GM19025 (cell line): ENCODE data around the gene HK3.

Source experiments
- ATAC-seq: cut with Tn5 transposase; IDR thresholded peaks from one replicate; pipeline ENCODE4 v1.9.1; 2021; ENCODE audit warnings: mild to moderate bottlenecking, low read depth, moderate library complexity; ENCODE audit not compliant: unreplicated experiment

HK3 gene

DNA sequence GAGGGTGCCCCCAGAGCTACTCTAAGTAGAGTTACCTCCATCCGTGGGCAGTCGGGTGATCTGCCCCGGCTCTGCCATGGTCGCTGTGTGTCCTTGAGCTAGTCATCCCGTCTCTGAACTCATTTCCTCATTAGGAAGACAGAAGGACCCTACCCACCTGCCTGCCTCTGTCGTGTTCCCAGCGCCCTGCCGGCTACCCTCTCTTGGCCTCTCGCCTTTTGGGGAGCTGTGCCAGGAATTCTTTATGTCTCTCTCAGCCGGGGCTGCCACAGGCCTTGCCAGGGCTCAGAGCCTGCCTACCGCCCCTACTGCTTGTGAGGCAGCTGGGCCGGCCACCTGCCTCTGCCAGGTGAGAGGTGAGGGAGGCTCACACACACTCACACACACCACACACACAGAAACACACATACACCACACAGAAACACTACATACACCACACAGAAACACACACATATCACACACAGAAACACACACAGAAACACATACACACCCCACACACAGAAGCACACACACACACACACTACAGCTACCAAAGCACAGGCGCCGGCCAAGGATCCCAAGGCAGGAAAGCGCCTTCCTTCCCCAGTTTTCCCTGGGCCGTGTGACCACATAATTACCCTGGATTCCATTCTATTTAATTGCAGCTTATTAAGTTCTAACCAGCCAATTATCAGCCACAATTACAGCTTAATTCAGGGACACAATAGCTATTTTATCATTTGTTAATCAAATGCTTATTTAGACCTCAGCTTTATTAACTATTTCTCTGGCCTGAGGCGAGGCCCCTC is 47.1 kb downstream of the HK3 start:
- ATAC-seq, result no peak

DNA sequence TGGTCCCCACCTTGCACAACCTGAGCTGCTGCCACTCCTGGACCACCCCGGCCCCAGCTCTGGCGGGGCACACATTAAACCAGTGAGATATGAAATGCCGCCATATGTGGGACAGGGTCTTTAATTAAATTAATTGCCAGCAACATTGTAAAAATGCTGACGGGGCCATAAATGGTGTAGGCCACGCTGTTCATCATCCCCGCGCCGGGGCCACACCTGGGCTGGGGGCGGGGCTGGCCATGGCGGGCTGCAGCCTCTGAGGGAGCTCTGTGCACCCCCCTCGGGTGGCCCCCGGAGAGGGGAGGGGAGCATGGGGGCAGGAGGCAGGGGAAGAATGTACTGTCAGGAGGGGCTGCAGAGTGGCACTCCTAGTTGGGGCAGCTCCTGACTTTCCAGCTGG is 47.8 kb downstream of the HK3 start:
- no peak for ATAC-seq

DNA sequence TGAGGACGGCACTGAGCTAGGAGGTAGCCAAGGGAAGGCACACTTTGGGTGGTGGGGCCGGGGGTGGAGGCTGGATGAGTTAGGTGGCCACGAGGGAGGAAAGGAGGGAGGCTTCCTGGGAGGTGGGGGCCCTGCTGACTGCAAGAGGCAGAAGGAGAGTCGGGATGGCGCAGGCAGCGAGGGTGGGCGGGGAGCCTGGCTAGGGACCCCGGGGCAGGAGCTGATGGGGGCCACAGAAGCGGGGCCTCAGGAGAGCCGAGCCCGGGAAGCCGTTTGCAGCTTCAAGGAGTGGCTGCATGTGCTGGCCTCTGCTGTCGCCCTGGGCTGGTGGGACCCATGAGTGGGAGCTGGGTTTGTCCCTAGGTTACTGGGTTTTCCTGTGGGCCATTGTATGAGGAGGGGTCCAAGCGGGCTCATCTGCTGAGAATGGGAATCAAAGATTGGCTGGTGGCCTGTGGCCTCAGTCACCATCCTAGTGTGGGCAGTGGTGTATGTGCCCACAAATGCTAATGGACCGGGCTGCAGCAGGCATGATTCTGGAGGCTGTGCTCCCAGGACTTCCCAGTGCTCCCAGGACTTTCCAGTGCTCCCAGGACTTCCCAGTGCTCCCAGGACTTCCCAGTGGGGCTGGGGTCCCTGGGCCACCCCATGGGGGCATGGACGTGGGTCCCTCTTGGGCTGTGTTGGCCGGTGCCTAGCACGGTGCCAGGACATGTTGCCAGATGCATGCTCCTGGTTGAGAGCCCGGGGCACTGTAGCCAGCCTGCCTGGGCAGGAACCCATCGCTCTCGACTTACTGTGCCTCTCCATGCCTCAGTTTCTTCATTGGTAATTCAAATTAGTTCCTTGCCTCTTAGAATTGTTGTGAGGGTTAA is 48.5 kb downstream of the HK3 start:
- no peak for ATAC-seq

DNA sequence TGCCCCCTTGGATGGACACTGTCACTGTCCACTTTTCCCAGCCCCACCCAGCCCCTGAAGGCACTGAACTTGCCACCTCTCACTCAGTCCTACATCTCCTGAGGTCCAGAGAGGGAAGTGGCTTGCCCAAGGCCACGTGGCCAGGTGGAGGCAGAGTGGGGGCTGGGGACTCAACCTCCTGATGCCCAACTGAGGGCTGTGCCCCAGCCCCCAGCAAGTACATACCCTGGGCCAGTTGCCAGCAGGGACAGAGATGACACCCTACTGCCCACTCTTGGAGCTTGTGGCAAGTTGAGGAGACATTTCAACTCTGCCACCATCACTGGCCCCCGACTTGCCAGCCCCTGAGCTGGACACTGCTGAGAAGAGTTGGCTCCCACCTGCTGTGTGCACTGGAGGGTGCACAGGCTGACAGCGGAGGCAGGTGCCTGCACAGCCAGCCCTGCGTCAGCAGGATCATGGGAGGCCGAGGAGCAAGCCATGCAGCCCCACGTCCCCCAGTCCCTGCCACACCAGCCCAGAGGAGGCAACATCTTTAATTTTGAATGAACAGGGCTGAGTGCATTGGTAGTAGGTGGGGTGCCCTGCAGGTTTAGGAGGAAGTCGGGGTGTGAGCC is 49.4 kb downstream of the HK3 start:
- ATAC-seq, result no peak

DNA sequence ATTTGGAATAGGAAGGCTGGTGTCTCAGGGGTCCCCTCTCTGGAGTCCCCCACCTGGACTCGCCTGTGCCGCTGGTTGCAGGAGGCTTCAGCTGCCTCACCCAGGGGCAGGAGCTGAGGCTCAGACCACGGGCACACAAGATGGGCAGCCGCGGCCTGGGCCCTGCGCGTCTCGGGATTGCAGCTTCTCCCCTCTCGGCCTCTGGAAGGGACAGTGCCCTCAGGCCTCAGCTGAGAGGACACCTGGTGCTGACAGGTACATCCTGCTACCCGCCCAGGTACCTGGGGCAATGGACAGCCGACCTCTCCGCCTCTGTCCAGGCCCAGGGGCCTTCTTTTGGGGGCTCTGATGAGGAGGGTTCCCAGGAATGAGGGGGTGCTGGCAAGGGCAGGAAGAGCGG is 50.5 kb downstream of the HK3 start:
- no peak for ATAC-seq

- ATAC-seq, result no peak
Measured at GRCh38 chr5:176847726-176848290, 51.3 kb downstream of the HK3 start.

DNA sequence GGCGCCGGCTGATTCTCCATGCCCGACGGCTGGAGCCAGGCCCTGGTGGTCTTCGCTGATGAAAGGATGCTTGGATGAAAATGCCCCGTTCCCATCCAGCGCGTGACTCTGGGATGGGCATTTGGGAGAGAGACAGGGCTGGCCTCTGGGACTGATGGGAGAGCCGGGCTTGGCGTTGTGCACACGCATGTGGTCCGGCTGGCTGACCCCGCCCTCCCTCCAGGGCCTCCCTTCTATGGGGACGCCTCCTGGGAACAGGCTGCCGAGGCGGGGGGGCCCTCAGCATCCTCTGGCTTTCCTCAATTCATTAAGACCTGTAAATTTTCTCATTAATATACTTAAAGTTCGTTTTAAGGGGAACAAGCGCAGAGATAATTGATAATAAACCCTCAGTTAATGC is 52.0 kb downstream of the HK3 start:
- no peak for ATAC-seq

- ATAC-seq, result no peak
Measured at GRCh38 chr5:176846335-176847140, 52.6 kb downstream of the HK3 start.

DNA sequence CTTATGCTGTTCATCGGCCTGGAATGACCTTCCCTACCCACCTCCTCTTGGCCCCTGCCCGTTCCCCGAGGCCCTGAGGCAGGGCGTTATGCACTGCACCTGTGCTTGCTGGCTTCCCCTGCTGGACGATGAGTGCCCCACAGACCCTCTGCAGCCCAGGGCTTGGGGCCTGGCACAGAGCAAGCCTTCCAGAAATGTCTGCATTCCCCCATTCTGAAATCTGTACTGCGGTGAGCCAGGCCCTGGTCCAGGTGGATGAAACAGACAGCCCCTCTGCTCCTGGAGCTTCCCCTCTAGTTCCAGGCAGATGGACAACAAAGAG is 53.8 kb downstream of the HK3 start:
- no peak for ATAC-seq

DNA sequence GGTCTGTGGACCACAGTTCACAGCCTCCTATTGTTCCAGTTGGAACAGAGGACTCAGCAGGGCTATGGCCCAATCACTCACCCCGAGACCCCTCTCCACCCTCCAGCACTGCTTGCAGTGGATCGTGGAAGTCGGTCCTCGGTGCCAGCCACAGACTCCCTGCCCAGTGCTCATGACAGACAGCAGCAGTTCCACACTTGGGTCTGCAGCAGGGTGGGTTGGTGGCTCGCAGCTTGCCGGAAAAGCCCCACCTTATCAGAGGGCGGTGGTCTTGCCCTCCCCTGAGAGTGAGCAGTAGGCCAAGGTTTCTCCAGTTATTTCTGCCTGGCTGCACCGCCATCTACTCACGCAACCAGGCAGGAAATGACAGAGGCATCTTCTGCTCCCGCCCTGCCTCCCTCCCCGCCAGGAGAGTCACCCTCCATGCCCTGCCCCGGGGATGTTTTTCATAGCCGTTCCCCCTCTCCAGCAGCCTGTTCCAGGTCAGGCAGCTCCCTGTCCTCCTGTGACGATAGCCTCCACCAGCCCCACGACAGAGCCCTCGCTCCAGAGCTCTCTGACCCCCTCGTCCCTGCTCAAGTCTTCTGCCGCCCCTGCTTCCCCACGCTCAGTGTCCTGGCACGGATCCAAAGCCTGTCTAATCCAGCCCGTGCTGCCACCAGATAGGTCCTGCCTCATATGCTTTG is 54.3 kb downstream of the HK3 start:
- no peak for ATAC-seq

DNA sequence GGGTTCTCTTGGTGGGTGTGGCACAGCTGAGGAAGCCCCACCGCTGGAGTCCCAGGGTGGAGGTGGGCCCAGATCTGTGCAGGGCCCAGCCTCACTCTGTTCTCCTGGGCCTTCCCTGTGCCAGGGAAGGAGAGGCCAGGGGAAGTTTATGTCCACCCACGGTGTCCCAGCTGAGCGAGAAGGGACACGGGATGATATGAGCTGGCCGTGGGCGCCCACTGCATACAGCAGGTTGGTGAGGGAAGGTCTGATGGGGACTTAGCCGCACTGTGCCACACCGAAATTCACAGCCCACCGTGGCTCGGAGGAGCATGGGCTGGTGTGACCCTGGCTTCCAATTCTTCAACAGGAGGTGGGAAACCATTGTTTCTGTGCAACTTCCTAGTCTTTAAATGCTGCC is 54.9 kb downstream of the HK3 start:
- no peak for ATAC-seq

- ATAC-seq, result no peak
Measured at GRCh38 chr5:176843673-176844072, 55.5 kb downstream of the HK3 start.

GRCh38 chr5:176837707-176838115 is 61.4 kb downstream of the HK3 start:
- ATAC-seq, result no peak

GRCh38 chr5:176836811-176837706 is 62.1 kb downstream of the HK3 start:
- no peak for ATAC-seq

DNA sequence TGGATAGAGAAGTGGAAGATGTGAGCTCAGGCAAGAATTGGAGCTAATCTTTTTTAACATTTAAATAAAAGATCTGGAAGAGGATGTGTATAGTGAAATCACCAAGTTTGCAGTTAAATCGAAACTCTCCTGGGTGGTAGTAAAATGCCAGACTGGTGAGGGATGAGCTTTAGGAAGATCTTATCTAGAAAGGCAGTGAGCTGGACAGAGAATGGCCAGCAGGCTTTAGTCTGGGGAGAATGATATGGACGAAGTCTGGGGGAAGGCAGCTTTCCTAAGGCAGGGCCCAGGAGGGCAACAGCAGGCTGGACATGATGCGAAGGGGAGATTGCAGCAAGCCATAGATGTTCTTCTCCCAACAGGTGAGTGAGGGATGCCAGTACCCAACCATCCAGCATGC is 63.2 kb downstream of the HK3 start:
- ATAC-seq, result no peak

DNA sequence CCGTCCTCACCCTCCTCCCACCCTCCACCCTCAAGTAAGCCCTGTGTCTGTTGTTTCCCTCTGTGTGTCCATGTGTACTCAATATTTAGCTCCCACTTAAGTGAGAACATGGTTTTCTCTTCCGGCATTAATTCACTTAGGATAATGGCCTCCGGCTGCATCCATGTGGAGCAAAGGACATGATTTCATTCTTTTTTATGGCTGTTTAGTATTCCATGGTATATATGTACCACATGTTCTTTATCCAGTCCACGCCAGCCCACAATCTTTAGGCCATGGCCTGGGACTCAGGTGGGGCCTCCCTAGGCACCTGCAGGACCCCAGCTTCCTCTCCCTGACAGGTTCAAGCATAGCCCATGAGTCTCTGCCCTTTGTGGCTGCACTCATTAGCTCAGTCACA is 65.9 kb downstream of the HK3 start:
- ATAC-seq, result no peak

DNA sequence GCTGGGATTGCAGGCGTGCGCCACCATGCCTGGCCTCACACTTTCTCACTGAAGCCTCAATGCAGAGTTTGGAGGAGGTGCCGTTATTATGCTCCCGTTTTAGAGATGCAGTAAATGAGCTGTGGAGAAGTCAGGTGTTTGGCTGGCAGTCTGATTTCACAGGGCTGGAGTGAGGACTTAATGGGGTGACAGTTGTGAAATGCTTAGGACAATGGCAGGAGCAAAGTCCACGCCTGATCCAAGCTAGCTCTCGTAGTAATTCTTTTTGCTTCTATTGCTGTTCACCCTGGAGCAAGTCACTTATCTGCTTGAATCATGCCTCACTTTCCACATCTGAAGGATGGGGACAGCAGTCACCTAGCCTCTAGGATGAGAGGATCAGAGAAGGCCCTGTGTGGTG is 67.0 kb downstream of the HK3 start:
- no peak for ATAC-seq

GRCh38 chr5:176831425-176831824 is 67.7 kb downstream of the HK3 start:
- ATAC-seq, result no peak

- ATAC-seq, result no peak
Measured at GRCh38 chr5:176830995-176831423, 68.1 kb downstream of the HK3 start.
